ENCODE measurements around the gene TPP2. TPM values are rescaled to one million over a fixed set of nuclear protein-coding genes. Genes with fewer than 3 reads are reported as not detected.

Gene TPP2
- total RNA-seq, 1 donor from 2014 or later, result 44.9 TPM

GRCh38 chr13:102670130-102670529 lies 73.3 kb downstream of the TPP2 start:
- Mint-ChIP-seq H3K36me3 (ENCODE audit: unreplicated experiment) (peaks cover 65% of the 10 kb centered on the region), H3K4me1 (ENCODE audit: unreplicated experiment) (no peaks in the 10 kb centered on the region), H3K27ac (ENCODE audit: unreplicated experiment) (no peak overlapping the region), H3K4me3 (ENCODE audit: unreplicated experiment) (no peak overlapping the region), H3K27me3 (ENCODE audit: unreplicated experiment) (no peaks in the 10 kb centered on the region), H3K9me3 (ENCODE audit: unreplicated experiment) (peaks cover 17% of the 10 kb centered on the region)
- no peak for DNase-seq (ENCODE audit: extremely low spot score, unreplicated experiment)
- TF ChIP-seq, protein P1, sequence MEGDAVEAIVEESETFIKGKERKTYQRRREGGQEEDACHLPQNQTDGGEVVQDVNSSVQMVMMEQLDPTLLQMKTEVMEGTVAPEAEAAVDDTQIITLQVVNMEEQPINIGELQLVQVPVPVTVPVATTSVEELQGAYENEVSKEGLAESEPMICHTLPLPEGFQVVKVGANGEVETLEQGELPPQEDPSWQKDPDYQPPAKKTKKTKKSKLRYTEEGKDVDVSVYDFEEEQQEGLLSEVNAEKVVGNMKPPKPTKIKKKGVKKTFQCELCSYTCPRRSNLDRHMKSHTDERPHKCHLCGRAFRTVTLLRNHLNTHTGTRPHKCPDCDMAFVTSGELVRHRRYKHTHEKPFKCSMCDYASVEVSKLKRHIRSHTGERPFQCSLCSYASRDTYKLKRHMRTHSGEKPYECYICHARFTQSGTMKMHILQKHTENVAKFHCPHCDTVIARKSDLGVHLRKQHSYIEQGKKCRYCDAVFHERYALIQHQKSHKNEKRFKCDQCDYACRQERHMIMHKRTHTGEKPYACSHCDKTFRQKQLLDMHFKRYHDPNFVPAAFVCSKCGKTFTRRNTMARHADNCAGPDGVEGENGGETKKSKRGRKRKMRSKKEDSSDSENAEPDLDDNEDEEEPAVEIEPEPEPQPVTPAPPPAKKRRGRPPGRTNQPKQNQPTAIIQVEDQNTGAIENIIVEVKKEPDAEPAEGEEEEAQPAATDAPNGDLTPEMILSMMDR (IDR thresholded peaks at IDR 0.05), result no peak

- H3K36me3 Mint-ChIP-seq (ENCODE audit: unreplicated experiment), result peaks cover 57% of the 10 kb centered on the region
- DNase-seq (ENCODE audit: extremely low spot score, unreplicated experiment), result no peak
- no peak overlapping the region for H3K27ac Mint-ChIP-seq (ENCODE audit: unreplicated experiment)
- no peaks in the 10 kb centered on the region for H3K4me1 Mint-ChIP-seq (ENCODE audit: unreplicated experiment)
- TF ChIP-seq, protein P1 (IDR thresholded peaks at IDR 0.05), result no peak
- no peaks in the 10 kb centered on the region for H3K27me3 Mint-ChIP-seq (ENCODE audit: unreplicated experiment)
- H3K4me3 Mint-ChIP-seq (ENCODE audit: unreplicated experiment), result no peak overlapping the region
- peaks cover 9% of the 10 kb centered on the region for H3K9me3 Mint-ChIP-seq (ENCODE audit: unreplicated experiment)
Measured at GRCh38 chr13:102675115-102675514, 78.3 kb downstream of the TPP2 start.

- DNase-seq (ENCODE audit: extremely low spot score, unreplicated experiment), result no peak
- no peaks in the 10 kb centered on the region for H3K27me3 Mint-ChIP-seq (ENCODE audit: unreplicated experiment)
- peaks cover 58% of the 10 kb centered on the region for H3K36me3 Mint-ChIP-seq (ENCODE audit: unreplicated experiment)
- H3K4me3 Mint-ChIP-seq (ENCODE audit: unreplicated experiment), result no peak overlapping the region
- H3K4me1 Mint-ChIP-seq (ENCODE audit: unreplicated experiment), result no peaks in the 10 kb centered on the region
- H3K27ac Mint-ChIP-seq (ENCODE audit: unreplicated experiment), result no peak overlapping the region
- H3K9me3 Mint-ChIP-seq (ENCODE audit: unreplicated experiment), result peaks cover 7% of the 10 kb centered on the region
- TF ChIP-seq, protein P1 (IDR thresholded peaks at IDR 0.05), result no peak
Measured at GRCh38 chr13:102677122-102677521, 80.3 kb downstream of the TPP2 start.

- DNase-seq (ENCODE audit: extremely low spot score, unreplicated experiment), result no peak
- Mint-ChIP-seq H3K27ac (ENCODE audit: unreplicated experiment) (no peak overlapping the region), H3K36me3 (ENCODE audit: unreplicated experiment) (peaks cover 53% of the 10 kb centered on the region), H3K9me3 (ENCODE audit: unreplicated experiment) (peaks cover 7% of the 10 kb centered on the region), H3K4me1 (ENCODE audit: unreplicated experiment) (no peaks in the 10 kb centered on the region), H3K4me3 (ENCODE audit: unreplicated experiment) (no peak overlapping the region), H3K27me3 (ENCODE audit: unreplicated experiment) (no peaks in the 10 kb centered on the region)
- TF ChIP-seq, protein P1 (IDR thresholded peaks at IDR 0.05), result no peak
Measured at GRCh38 chr13:102678339-102679107, 81.7 kb downstream of the TPP2 start.

DNA sequence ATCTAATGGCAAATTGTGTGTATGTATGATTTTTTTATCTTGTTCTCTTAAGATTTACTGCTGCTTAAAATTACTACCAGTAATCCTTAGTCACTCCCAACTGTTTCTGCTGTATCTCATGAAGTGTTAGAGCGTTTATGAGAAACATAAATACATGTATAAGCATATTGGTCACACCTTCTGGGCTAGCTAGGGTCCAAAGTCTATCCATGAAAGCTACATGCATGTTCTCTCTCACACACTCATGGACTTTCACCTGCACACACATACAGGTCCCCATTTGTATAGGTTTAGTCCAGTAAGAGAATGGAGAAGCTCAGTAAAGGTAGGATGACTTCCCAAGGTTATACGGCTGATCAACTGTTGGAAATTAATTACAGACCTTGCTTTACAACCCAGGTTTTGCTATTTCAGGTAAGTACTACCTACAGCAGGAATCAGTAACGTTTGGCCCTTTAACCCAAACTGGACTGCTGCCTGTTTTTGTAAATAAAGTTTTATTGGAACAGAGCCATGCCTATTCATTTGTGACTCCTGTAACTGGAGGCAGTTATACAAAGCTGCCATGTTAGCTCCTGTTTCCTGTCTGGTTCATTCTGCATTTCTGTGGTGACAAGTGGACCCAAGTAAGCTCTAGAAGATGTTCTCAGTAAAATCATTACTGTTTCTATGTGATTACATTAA lies 82.8 kb downstream of the TPP2 start:
- Mint-ChIP-seq H3K4me1 (ENCODE audit: unreplicated experiment) (no peaks in the 10 kb centered on the region), H3K4me3 (ENCODE audit: unreplicated experiment) (no peak overlapping the region), H3K27ac (ENCODE audit: unreplicated experiment) (no peak overlapping the region), H3K36me3 (ENCODE audit: unreplicated experiment) (peaks cover 47% of the 10 kb centered on the region), H3K9me3 (ENCODE audit: unreplicated experiment) (peaks cover 7% of the 10 kb centered on the region), H3K27me3 (ENCODE audit: unreplicated experiment) (no peaks in the 10 kb centered on the region)
- no peak for DNase-seq (ENCODE audit: extremely low spot score, unreplicated experiment)
- TF ChIP-seq, protein P1 (IDR thresholded peaks at IDR 0.05), result no peak
